K562 treated with DMSO at 1 percent for 24 hours (cell line): ENCODE measurements around the gene RBM25. TPM values are rescaled to one million over a fixed set of nuclear protein-coding genes. Genes with fewer than 3 reads are reported as not detected.

Experiments used
- total RNA-seq: library from RNA; unstranded; fragments of 300-600 nt; gene quantifications from 2 replicates; pipeline ENCODE4 v1.2.3, GENCODE V29; 2022; ENCODE audit warnings: low read depth; ENCODE audit not compliant: insufficient read depth

The RBM25 gene
- 28.2 and 28.5 TPM in 2 replicates for total RNA-seq

DNA sequence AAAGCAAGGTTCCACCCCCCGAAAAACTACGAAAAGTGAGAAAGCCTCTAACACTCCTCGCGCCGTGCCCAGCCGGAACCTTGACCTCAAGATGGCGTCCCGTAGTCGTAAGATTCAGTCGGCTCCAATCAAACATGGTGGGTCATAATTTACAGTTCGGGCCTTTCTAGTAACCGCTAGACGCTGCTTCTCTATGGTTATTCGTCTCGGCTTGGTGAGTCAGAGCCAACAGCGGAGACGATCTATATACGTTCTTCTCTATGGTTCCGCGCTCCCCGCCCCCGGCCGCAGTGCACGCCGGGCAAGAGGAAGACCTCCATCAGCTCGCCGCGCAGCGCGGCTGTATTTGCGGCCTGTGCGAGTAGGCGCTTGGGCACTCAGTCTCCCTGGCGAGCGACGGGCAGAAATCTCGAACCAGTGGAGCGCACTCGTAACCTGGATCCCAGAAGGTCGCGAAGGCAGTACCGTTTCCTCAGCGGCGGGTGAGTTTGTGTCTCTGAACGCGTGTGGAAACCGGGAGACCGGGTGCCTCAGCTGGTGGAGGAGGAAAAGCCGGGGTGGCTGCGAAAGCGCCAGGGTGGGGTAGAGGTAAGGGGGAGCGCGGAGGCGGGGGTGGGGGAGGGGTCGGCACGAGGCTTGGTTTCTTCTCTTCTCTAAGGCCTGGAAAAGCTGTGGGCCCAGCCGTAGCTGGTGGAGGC lies at the start of gene RBM25:
RBM25 (plus strand) TSS at position 311 of the 698 bp plus-strand sequence. CDS start 13,108 bp downstream, outside the sequence.

DNA sequence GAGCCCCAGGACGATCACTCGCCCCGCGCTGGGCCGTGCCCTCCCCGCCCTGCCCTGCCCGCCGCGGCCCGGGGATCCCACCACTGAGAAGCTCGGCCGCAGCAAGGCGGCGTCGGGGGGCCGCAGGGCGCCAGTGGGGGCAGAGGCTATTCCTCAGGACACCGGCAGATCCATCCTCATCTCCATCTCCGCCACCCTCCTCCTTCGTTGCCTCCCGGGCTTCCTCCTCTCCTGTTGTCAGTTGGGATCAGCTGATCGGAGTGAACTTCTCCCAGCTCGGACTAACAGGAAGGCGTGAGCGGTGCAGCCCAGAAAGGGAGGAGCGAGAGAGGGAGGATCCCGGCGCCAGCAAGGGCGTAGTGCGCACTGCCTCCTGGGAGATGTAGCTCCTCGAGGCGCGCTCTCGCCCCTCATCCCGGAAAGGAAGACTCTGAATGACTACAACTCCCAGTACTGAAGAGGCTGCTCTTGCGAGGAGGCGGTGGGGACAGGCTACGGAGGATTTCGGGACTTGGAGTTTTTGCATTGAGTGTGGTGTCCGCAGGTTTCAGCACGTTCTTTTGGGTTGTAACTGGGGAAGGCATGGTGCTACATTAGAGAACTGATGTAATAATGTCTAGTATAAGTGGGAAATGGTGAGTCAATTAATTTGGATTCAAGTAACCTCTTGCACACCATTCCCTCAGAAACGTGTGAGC lies 31.3 kb upstream of the RBM25 start, which contains the start of gene ZFYVE1:
ZFYVE1 (minus strand) TSS at position 262 of the 698 bp plus-strand sequence. CDS start 2,598 bp downstream, outside the sequence.

DNA sequence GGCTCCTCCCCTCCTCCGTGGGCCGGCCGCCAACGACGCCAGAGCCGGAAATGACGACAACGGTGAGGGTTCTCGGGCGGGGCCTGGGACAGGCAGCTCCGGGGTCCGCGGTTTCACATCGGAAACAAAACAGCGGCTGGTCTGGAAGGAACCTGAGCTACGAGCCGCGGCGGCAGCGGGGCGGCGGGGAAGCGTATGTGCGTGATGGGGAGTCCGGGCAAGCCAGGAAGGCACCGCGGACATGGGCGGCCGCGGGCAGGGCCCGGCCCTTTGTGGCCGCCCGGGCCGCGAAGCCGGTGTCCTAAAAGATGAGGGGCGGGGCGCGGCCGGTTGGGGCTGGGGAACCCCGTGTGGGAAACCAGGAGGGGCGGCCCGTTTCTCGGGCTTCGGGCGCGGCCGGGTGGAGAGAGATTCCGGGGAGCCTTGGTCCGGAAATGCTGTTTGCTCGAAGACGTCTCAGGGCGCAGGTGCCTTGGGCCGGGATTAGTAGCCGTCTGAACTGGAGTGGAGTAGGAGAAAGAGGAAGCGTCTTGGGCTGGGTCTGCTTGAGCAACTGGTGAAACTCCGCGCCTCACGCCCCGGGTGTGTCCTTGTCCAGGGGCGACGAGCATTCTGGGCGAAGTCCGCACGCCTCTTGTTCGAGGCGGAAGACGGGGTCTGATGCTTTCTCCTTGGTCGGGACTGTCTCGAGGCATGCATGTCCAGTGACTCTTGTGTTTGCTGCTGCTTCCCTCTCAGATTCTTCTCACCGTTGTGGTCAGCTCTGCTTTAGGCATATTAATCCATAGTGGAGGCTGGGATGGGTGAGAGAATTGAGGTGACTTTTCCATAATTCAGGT lies 78.3 kb downstream of the RBM25 start, which contains the start of gene PSEN1:
PSEN1 (plus strand) TSS at position 121 of the 839 bp plus-strand sequence. CDS start 11,513 bp downstream, outside the sequence.

Other genes with a start within 250 kb of the RBM25 start
- 1.1 and 1.4 TPM in 2 replicates for gene DPF3, start 164.4 kb upstream of the RBM25 start, total RNA-seq
- gene DCAF4, start 132.1 kb upstream of the RBM25 start, total RNA-seq = 10.2 and 11.1 TPM in 2 replicates
- 24.8 and 25.3 TPM in 2 replicates for gene ZFYVE1, start 31.4 kb upstream of the RBM25 start, total RNA-seq
- gene PSEN1, start 78.0 kb downstream of the RBM25 start, total RNA-seq = 20.4 and 22.4 TPM in 2 replicates
- gene PAPLN, start 179.0 kb downstream of the RBM25 start, total RNA-seq = 2.5 and 2.7 TPM in 2 replicates